Left colon (tissue), 2 donors: ENCODE data around the gene TGM2. TPM values are rescaled to one million over a fixed set of nuclear protein-coding genes. Genes with fewer than 3 reads are reported as not detected.
A peak's percentile ranks its signal among the peaks of the same experiment; 100 is the strongest.

ENCODE experiments used
- ATAC-seq: fragments of 200-7000 bp; cut with Tn5 transposase; one replicate; pipeline ENCODE4 v1.9.1; 2020; ENCODE audit warnings: mild to moderate bottlenecking, moderate library complexity
- DNase-seq, 2 donors: peaks; one replicate each; pipeline ENCODE4 v3.0.0-alpha.2; 2020
- intact Hi-C, 2 donors: fragments of 100-400 bp; cut with DNase I in 1 of 2; cut with micrococcal nuclease in 1 of 2; formaldehyde crosslinking; loops; one replicate each; pipeline versions ENCODE4 v1.11.2 to v1.14.0; 2022; cut with DNase I, micrococcal nuclease
- long read RNA-seq: library from polyadenylated mRNA; unstranded; transcript quantifications from one replicate; pipeline ENCODE4 v2.0.0, GENCODE V29; 2021
- total RNA-seq, 2 donors: library from RNA; stranded (reverse); fragmentation: NEBNext Ultra II Directional; extraction: Animal tissue kit (Norgen Biotek cat#: 25700); gene quantifications; one replicate each; pipeline ENCODE4 v1.2.1, GENCODE V29; 2021
- donor health status: DM: no; HTN: no; CAD: no.
- donor health status: DM: yes; HTN: yes; CAD: no.

The TGM2 gene
- total RNA-seq: 10 to 100 TPM; 26.9 to 33.9 TPM
- long read RNA-seq, full-length matches to known transcripts: 6 of 46 reads
- long read RNA-seq, partial matches to known transcripts: 28 of 46 reads
- long read RNA-seq, other reads (novel, unspliced or antisense): 12 of 46 reads

DNA sequence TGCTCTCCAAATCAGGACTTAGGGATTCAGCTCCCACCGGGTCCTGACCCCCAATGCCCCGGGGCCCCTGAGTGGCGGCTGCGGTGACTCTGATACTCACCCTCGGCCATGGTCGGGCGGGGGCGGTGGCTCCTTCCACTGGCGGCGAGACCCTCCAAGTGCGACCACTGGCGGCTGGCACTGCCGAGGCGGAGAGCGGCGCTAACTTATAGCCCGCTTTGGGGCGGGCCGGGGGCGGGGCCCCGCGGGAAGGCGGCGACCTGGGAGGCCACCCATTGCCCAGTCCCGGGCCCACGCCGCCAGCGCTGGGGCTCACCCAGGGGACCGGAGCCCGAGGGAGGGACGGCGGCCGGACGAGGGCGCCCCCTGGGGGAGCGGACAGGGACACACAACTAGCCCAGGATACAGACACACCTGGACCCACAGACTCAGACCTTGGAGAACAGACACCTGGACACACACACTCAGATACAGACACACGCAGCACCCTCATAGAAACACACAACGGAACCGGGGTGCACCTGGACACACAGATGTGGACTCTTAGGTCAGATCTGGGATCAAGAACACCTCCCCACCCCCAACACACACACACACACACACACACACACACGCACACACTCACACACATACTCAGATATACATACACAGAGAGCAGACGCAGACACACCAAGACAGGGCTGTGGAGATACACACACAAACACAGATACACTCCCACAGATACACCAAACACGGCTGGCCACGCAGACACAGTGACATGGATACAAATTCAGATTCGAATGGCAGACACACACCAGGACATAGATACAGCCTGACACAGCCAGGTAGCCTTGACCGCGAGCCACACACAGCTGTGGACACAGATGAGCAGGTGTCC is at the start of gene TGM2:
Gene TGM2, minus strand, starts transcription at position 182 of the 877 bp plus-strand sequence. Its CDS starts 72 bp downstream, at position 110.
- DNase-seq (peak; percentile 73 to 79), ATAC-seq (peak; percentile 95)
- intact Hi-C loops: loop anchor here in 1 of 2 donors (10.0 kb wide), 1 partner anchor 101 kb away; no protein-coding TSS in a partner anchor

DNA sequence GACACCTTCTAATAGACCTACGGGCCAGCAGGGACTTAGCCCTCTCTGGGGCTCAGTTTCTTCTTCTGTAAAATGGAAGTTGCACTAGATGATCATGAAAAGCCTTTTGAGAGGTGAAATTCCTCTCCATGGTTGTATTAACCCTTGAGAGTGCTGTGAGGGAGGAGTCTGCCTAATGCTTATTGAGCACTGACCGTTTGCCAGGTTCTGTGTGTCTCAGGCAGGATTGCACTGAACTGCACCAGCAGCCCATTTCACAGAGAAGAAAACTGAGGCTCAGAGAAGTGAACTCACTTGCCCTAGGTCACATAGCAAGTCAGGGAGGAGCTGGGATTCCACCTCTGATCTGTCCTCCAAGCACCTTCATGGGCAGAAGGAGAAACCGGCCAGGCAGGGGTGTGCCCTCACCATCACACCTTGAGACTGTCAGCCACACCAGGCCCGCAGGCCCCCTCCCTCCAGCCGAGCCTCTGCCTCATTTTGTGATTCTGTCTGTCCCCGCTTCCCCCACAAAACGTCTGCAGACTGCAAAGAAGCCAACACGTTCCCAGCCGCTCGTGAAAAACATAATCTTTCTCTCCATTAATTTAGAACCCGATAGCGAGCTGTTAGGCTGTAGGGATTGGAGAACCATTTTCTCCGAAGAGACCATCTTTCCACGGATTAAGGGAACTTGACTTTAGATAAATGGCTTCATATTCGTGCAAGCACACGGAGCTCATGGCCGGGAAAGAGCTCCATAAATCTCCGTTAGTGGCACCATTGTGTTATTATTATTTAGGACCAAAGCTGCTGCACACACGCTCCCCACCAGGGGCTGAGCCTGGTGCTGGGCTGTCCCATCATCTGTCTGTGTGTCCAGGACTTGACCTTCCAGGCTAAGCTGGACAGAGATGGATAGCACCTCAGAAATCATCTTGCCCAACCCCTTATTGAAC is 49.5 kb upstream of the TGM2 start:
- DNase-seq: no peak
- intact Hi-C loops: no loop called here
- no peak for ATAC-seq

- DNase-seq: no peak
- intact Hi-C loops: no loop called here
- ATAC-seq: no peak
Observed at GRCh38 chr20:38213607-38213940, 48.5 kb upstream of the TGM2 start.

DNA sequence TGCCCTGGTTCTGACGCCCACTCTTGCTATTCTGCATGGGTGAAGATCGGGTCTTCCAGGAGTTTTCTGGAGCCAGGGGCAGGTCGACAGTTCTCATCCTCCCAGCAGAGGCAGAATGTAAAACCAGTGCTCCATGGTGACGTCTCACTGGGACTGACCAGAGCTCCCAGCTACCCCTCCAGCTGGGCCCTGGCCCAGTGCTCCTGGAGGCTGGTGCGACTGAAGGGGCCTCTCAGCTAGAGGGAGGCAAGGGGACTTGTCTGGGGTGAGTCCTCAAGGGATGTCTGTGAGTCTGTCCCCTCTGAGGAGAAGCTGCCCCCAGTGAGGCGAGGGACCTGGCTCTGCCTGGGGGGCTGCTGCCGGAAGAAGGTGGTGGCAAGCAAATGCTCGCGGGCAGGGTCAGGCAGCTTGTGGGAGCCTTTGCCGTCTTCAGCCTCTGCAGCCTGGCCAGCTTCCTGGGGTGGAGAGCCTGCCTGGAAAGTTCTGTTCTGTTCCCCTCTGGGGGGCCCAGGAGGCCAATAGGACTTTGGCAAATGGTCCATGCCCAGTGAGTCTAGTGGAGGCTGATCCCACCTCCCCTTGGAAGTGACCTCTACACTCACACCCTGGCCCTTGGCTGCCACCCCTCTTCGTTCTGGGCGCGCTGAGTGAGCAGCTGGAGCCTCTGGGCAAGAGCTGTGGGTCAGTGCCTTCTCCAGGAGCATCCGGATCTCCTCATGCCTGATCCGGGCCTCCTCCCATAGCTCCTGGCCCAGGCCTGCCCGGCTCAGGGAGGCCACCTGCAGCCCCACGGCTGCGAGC is 47.9 kb upstream of the TGM2 start:
- ATAC-seq: no peak
- intact Hi-C loops: no loop called here
- no peak for DNase-seq

- DNase-seq (no peak), ATAC-seq (no peak)
- intact Hi-C loops: no loop called here
Observed at GRCh38 chr20:38211200-38212097, 46.4 kb upstream of the TGM2 start.

DNA sequence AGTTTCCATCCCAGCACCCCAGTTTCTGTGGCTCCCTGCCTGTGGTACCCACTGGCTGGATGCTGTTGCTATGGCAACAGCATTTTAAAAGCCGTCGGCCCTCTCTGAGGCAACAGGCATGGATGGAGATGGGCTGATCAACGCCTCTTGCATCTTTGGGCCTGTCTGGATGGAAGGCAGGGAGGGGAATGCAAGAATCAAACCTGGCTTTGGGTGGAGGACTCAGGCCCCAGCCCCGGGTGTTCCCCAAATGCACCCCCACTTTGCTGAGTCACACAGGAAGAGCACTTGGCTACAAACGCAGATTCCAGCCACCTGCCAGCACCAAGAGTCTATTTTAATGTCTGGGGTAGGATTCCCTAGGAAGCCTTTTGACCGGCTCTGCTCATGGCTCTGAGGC is 45.7 kb upstream of the TGM2 start:
- ATAC-seq: no peak
- intact Hi-C loops: no loop called here
- no peak for DNase-seq

DNA sequence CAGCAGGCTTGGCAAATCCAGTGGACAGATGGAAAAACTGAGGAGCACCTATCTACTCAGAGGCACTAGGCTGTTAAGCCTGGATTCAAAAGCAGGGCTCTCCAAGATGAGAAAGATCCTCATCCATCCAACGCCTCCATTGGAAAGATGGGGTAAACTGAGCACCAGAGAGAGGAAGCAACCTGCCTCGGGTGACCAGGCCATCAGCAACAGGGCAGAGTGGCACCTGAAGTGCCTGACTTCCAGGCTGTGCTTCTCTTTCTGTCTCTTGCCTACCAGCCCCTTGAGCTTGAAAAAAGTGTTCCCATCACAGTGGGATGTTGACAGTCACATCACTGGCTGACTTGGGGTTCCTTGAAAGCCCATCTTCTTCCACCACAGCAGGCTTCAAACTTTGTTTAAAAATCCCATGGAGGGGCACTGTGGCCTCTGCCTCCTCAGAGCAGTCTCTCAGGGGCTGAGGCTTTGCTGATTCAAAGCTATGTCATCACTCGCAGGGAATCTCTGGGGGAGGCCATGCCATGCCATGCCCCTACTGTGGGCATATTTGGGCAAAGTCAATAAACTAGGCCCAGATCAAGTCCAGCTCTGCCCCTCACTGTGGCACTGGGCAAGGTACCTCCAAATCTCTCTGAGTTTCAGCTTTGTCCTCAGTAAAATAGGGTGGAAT is 44.8 kb upstream of the TGM2 start:
- ATAC-seq (no peak), DNase-seq (no peak)
- intact Hi-C loops: no loop called here

- DNase-seq (no peak), ATAC-seq (no peak)
- intact Hi-C loops: no loop called here
Observed at GRCh38 chr20:38209054-38209675, 44.1 kb upstream of the TGM2 start.

- DNase-seq (no peak), ATAC-seq (no peak)
- intact Hi-C loops: no loop called here
Observed at GRCh38 chr20:38208523-38208922, 43.5 kb upstream of the TGM2 start.

- no peak for ATAC-seq
- intact Hi-C loops: no loop called here
- no peak for DNase-seq
Observed at GRCh38 chr20:38208088-38208487, 43.0 kb upstream of the TGM2 start.

DNA sequence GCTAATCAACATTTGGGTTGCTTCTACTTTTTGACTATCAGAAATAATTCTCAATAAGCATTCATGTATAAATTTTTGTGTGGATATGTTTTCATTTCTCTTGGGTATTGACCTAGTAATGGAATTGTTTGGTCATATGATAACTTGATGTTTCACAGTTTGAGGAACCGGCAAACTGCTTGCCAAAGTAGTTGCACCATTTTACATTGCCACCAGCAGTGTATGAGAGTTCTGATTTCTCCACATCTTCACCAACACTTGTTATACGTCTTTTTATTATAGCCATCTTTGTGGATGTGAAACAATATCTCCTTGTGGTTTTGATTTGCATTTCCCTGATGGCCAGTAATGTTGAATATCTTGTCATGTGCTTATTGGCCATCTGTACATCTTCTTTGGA is 42.6 kb upstream of the TGM2 start:
- intact Hi-C loops: no loop called here
- DNase-seq (no peak), ATAC-seq (no peak)

- ATAC-seq (no peak), DNase-seq (no peak)
- intact Hi-C loops: no loop called here
Observed at GRCh38 chr20:38205001-38205400, 39.9 kb upstream of the TGM2 start.

DNA sequence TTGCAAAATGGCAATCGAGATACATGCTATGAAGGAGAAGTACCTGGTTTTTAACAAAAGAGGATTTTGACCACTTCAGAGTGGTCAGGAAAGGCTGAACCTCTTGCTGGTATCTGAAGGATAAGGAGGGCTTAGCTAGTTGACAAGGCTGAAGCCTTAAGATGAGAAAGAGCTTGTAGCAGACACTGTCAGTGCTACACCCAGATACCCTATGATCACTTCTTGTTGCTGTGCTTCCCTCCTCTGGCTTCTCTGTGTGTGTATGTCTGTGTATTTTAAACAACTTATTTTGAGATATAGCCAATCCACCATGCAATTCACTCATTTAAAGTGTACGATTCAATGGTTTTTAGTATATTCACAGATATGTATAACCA is 38.9 kb upstream of the TGM2 start:
- no peak for ATAC-seq
- no peak for DNase-seq
- intact Hi-C loops: no loop called here

- intact Hi-C loops: no loop called here
- no peak for ATAC-seq
- DNase-seq: no peak
Observed at GRCh38 chr20:38203337-38203980, 38.4 kb upstream of the TGM2 start.

DNA sequence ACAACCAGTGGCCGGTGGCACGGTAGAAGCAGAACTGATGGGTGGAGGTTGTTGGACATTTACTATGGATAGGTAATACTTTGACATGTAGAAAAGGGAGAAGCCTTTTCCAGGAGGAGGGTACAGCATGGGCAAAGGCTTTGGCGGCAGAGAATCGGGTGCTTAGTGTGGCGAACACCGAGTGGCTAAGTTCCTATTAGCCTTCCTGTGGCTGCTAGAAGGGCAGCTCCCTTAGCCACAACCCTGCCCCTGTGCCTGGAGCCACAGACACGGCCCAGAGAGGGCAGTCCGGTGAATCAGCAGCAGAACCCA is 37.9 kb upstream of the TGM2 start:
- ATAC-seq: no peak
- intact Hi-C loops: no loop called here
- DNase-seq: no peak

- DNase-seq (no peak), ATAC-seq (no peak)
- intact Hi-C loops: no loop called here
Observed at GRCh38 chr20:38202153-38202981, 37.3 kb upstream of the TGM2 start.
